Neural cell (in vitro differentiated cells): ENCODE data around the gene COL13A1. TPM values are rescaled to one million over a fixed set of nuclear protein-coding genes. Genes with fewer than 3 reads are reported as not detected.

Experiments
- H2AFZ ChIP-seq: fragments of 200-600, 300-800 bp; sonication (generic), shearing (Covaris generic); 2 replicates; pipeline ENCODE4 v1.6.0; 2014; ENCODE audit warnings: low read depth, mild to moderate bottlenecking, antibody characterized with exemption, low read length, moderate library complexity
- H3F3A ChIP-seq: fragments of 200-600 bp; shearing (Covaris generic); 2 replicates; pipeline ENCODE4 v1.6.1; 2016; ENCODE audit warnings: mild to moderate bottlenecking, moderate library complexity, mixed read lengths, antibody characterized with exemption, low read length; ENCODE audit not compliant: insufficient read depth, poor library complexity, severe bottlenecking
- H3K27ac ChIP-seq: fragments of 200-600, 300-800 bp; sonication (generic), shearing (Covaris generic); 2 replicates; pipeline ENCODE4 v1.5.1; 2014; ENCODE audit warnings: mild to moderate bottlenecking, low read length, moderate library complexity
- H3K27me3 ChIP-seq: fragments of 300-800, 200-600 bp; sonication (generic), shearing (Covaris generic); 2 replicates; pipeline ENCODE4 v1.6.0; 2014; ENCODE audit warnings: mild to moderate bottlenecking, low read depth, low read length, moderate library complexity; ENCODE audit not compliant: insufficient read depth
- H3K36me3 ChIP-seq: fragments of 300-800, 200-600 bp; sonication (generic), shearing (Covaris generic); 2 replicates; pipeline ENCODE4 v1.5.1; 2014; ENCODE audit warnings: mild to moderate bottlenecking, antibody characterized with exemption, low read length, moderate library complexity; ENCODE audit not compliant: insufficient read depth
- H3K4me2 ChIP-seq: fragments of 300-800, 200-600 bp; sonication (generic), shearing (Covaris generic); 2 replicates; pipeline ENCODE4 v1.6.0; 2014; ENCODE audit warnings: mild to moderate bottlenecking, low read length
- H3K4me3 ChIP-seq: fragments of 300-800, 200-600 bp; sonication (generic), shearing (Covaris generic); 2 replicates; pipeline ENCODE4 v1.5.1; 2014; ENCODE audit warnings: mild to moderate bottlenecking, low read length, moderate library complexity
- H3K79me2 ChIP-seq: fragments of 200-600 bp; shearing (Covaris generic); replicated peaks from 2 replicates; pipeline ENCODE4 v1.6.0; 2014; ENCODE audit warnings: mild to moderate bottlenecking, low read length, moderate library complexity; ENCODE audit not compliant: insufficient read depth
- H3K9ac ChIP-seq: fragments of 300-800, 200-600 bp; sonication (generic), shearing (Covaris generic); 2 replicates; pipeline ENCODE4 v1.6.1; 2016; ENCODE audit warnings: mild to moderate bottlenecking, low read length, mixed read lengths
- H3K9me2 ChIP-seq: fragments of 200-600 bp; shearing (Covaris generic); 2 replicates; pipeline ENCODE4 v1.6.1; 2016; ENCODE audit warnings: mild to moderate bottlenecking, low read length, mixed read lengths; ENCODE audit not compliant: insufficient read depth
- H3K9me3 ChIP-seq: fragments of 200-600, 300-800 bp; sonication (generic), shearing (Covaris generic); 2 replicates; pipeline ENCODE4 v1.6.1; 2016; ENCODE audit warnings: mild to moderate bottlenecking, mixed run types, low read length, moderate library complexity, mixed read lengths
- H4K20me1 ChIP-seq: fragments of 200-600 bp; shearing (Covaris generic); 2 replicates; pipeline ENCODE4 v1.6.1; 2016; ENCODE audit warnings: mild to moderate bottlenecking, mixed run types; ENCODE audit not compliant: insufficient read depth
- EP300 ChIP-seq: fragments of 450-650 bp; conservative IDR thresholded peaks from 2 replicates; pipeline ENCODE4 v1.6.1; 2014; ENCODE audit warnings: antibody characterized with exemption, mild to moderate bottlenecking, moderate library complexity; ENCODE audit not compliant: poor library complexity, severe bottlenecking
- EZH2 ChIP-seq: fragments of 200-600, 300-800 bp; shearing (Covaris generic), sonication (generic); IDR thresholded peaks from 2 replicates; pipeline ENCODE4 v1.6.1; 2014; ENCODE audit warnings: antibody characterized with exemption, low read length, borderline replicate concordance, mild to moderate bottlenecking; ENCODE audit not compliant: insufficient read depth, poor library complexity, severe bottlenecking
- MXI1 ChIP-seq: fragments of 450-650 bp; conservative IDR thresholded peaks from 2 replicates; pipeline ENCODE4 v1.6.1; 2014; ENCODE audit warnings: antibody characterized with exemption, mild to moderate bottlenecking; ENCODE audit not compliant: poor library complexity, severe bottlenecking
- POLR2AphosphoS5 ChIP-seq: IDR thresholded peaks from 2 replicates; pipeline ENCODE4 v1.6.1; 2012
- RAD21 ChIP-seq: fragments of 450-650 bp; conservative IDR thresholded peaks from 2 replicates; pipeline ENCODE4 v1.6.1; 2014; ENCODE audit warnings: antibody characterized with exemption, mild to moderate bottlenecking, moderate library complexity
- SMC3 ChIP-seq: fragments of 450-650 bp; conservative IDR thresholded peaks from 2 replicates; pipeline ENCODE4 v1.6.1; 2014; ENCODE audit warnings: antibody characterized with exemption, mild to moderate bottlenecking, moderate library complexity; ENCODE audit not compliant: poor library complexity
- TAF1 ChIP-seq: IDR thresholded peaks from 2 replicates; pipeline ENCODE4 v1.6.1; 2012; ENCODE audit warnings: low read depth
- polyA plus RNA-seq: library from polyadenylated mRNA; depleted of rRNA; stranded (reverse); fragments of >200 nt; gene quantifications from 2 replicates; pipeline ENCODE4 v1.2.3, GENCODE V29; 2014
- TF ChIP-seq, protein P1 (sequence below): IDR thresholded peaks from 2 replicates; pipeline ENCODE4 v1.6.1; 2012; ENCODE audit warnings: borderline replicate concordance
- TF ChIP-seq, protein P2 (sequence below): fragments of 450-650 bp; IDR thresholded peaks from 2 replicates; pipeline ENCODE4 v1.5.1; 2014; ENCODE audit warnings: antibody characterized with exemption, mild to moderate bottlenecking, moderate library complexity; ENCODE audit not compliant: poor library complexity, severe bottlenecking

Gene COL13A1
- polyA plus RNA-seq, 1 donor from 2014 or later, result 4.7 TPM

DNA sequence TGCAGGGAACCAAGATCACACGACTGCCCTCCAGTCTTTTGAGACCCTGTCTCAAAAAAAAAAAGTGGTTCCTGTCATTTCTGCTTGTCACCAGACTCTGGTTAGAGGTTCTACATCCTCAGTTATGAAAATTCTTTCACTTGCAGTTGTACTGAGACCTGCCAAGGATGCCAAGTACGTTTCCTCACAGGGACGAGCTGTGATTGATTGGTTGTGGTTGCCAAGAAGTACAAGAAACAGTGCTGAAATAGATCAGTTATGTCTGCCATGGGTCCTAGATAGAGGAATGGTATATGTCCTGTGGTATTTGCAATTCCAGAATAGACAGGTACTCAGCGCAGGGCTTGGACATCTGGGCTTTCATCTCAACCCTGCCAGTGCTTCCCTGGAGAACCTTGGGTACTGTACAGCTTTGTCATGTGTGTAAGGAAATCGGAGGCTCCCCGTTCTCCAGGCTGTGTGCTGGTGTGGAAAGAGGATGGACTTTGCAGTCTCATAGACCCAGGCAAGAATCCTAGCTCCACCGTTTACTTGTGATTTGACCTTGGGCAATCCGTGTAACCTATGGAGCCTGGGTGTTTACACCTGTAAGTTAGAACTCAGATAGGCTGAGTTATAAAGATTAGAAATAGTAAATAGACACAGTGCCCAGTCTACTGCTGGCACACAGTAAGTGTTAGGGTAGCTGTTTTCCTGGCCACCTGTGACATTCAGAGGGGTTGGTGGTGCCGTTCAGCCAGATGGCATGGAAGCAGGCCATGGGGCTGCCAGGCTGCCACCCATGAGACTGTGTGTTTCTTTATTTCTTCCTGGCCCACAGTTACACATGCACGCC lies 53.0 kb downstream of the COL13A1 start:
- Histone ChIP-seq H3K4me2 (no peak overlapping the region), H3K9me3 (no peaks in the 10 kb centered on the region), H3K27ac (no peak overlapping the region), H3K9me2 (no peaks in the 10 kb centered on the region), H3K4me3 (no peak overlapping the region), H3K9ac (no peak overlapping the region), H3K27me3 (no peaks in the 10 kb centered on the region), H3F3A (no peaks in the 10 kb centered on the region), H2AFZ (peak overlapping the region; percentile 8), H4K20me1 (no peaks in the 10 kb centered on the region), H3K79me2 (no peaks in the 10 kb centered on the region), H3K36me3 (no peaks in the 10 kb centered on the region)
- TF ChIP-seq EP300 (peak; percentile 23), MXI1 (no peak)

DNA sequence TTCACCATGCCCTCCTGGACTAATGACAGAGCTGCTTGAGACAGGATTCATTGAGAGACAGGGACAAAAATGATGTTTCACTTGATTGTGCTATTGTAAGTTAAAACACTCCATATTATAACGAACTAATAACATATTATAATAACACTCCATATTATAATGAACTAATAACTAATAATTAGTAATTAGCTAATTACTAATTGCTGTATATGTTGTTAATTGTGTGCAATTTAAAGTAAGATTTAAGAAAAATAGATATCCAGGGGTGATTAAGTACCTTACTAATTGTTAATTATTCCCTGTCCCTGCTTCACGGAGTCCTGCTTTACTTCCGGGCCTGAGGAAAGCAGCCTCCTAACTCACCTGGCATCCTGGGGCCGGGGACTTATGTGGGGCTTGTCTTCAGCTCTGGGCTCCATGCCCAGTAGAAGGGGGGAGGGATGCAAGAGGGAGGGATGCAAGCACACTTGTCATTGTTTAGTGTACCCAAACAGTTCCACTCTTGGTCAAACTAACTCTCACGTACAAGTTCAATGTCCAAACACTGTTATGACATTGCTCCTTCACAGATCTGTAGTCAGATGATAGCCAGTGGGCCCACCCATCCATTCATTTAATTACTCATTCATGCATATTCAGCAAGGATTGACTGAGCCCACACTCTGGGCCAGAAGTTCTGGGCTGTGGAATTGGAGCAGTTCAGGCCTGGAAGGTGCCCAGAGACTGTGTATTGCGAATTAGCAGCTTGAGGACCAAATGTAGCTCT lies 53.8 kb downstream of the COL13A1 start:
- Histone ChIP-seq H3K27ac (no peak overlapping the region), H3K27me3 (no peaks in the 10 kb centered on the region), H3K36me3 (no peaks in the 10 kb centered on the region), H3K4me3 (no peak overlapping the region), H4K20me1 (no peaks in the 10 kb centered on the region), H3K9ac (no peak overlapping the region), H3K9me3 (no peaks in the 10 kb centered on the region), H3K4me2 (no peak overlapping the region), H3F3A (no peaks in the 10 kb centered on the region), H3K79me2 (no peaks in the 10 kb centered on the region), H2AFZ (no peak overlapping the region), H3K9me2 (no peaks in the 10 kb centered on the region)
- no peak for TF ChIP-seq RAD21
- TF ChIP-seq TAF1, result no peak
- TF ChIP-seq SMC3, result no peak
- TF ChIP-seq, protein P1, sequence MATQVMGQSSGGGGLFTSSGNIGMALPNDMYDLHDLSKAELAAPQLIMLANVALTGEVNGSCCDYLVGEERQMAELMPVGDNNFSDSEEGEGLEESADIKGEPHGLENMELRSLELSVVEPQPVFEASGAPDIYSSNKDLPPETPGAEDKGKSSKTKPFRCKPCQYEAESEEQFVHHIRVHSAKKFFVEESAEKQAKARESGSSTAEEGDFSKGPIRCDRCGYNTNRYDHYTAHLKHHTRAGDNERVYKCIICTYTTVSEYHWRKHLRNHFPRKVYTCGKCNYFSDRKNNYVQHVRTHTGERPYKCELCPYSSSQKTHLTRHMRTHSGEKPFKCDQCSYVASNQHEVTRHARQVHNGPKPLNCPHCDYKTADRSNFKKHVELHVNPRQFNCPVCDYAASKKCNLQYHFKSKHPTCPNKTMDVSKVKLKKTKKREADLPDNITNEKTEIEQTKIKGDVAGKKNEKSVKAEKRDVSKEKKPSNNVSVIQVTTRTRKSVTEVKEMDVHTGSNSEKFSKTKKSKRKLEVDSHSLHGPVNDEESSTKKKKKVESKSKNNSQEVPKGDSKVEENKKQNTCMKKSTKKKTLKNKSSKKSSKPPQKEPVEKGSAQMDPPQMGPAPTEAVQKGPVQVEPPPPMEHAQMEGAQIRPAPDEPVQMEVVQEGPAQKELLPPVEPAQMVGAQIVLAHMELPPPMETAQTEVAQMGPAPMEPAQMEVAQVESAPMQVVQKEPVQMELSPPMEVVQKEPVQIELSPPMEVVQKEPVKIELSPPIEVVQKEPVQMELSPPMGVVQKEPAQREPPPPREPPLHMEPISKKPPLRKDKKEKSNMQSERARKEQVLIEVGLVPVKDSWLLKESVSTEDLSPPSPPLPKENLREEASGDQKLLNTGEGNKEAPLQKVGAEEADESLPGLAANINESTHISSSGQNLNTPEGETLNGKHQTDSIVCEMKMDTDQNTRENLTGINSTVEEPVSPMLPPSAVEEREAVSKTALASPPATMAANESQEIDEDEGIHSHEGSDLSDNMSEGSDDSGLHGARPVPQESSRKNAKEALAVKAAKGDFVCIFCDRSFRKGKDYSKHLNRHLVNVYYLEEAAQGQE, result no peak
- TF ChIP-seq MXI1, result no peak
- TF ChIP-seq EP300, result no peak
- no peak for TF ChIP-seq EZH2
- TF ChIP-seq POLR2AphosphoS5, result no peak
- TF ChIP-seq, protein P2, sequence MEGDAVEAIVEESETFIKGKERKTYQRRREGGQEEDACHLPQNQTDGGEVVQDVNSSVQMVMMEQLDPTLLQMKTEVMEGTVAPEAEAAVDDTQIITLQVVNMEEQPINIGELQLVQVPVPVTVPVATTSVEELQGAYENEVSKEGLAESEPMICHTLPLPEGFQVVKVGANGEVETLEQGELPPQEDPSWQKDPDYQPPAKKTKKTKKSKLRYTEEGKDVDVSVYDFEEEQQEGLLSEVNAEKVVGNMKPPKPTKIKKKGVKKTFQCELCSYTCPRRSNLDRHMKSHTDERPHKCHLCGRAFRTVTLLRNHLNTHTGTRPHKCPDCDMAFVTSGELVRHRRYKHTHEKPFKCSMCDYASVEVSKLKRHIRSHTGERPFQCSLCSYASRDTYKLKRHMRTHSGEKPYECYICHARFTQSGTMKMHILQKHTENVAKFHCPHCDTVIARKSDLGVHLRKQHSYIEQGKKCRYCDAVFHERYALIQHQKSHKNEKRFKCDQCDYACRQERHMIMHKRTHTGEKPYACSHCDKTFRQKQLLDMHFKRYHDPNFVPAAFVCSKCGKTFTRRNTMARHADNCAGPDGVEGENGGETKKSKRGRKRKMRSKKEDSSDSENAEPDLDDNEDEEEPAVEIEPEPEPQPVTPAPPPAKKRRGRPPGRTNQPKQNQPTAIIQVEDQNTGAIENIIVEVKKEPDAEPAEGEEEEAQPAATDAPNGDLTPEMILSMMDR, result no peak
